ENCODE results near the gene ARRB1. TPM values are rescaled to one million over a fixed set of nuclear protein-coding genes. Genes with fewer than 3 reads are reported as not detected.

Gene ARRB1
- total and polyA plus RNA-seq, 9 of the 15 experiments (the other 6 are each of a cell fraction or from before 2014, with no cell fraction given), result 6.6 to 45.4 (median 28.5) TPM

DNA sequence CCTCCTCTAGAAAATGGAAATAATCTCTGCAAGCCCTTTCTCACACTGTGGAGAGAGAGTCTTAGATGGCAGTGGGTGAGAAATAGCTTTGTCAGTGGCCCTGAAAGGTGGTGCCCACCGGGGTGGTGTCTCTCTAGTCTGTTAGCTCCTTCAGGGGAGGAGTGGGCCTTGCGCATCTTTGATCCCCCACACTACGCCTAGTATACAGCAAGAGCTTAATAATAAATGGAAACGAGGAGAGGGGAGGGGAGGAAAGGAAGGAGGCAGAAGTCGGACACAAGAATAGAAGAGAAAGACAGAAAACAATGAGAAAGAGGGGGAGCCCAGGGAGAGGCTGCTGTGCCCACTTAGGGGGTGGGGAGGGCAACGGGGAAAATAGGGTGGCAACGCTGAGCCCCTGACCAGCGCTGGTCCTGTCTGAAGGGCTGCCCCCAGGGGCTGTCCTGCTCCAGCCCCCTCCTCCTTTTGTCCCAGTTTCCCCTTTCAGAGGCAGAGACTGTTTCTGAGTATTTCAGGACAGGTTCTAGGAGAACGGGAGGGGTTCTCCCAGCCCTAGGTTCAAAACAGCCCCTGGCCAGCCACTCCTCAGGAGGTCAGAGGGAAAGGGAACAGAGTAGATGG lies 1.2 kb downstream of the ARRB1 start (continued):
- peak in 1 of 2 experiments; percentile 4; a peak in 1 of 4 replicates for TF ChIP-seq ETV6 (IDR thresholded peaks at IDR 0.05; ENCODE audit: borderline replicate concordance in 1 of 2, low read depth in 2 of 2, low read length in 1 of 2)
- TF ChIP-seq ETV6 (CRISPR knock-in tag; IDR thresholded peaks at IDR 0.05; ENCODE audit: borderline replicate concordance), result no peak

DNA sequence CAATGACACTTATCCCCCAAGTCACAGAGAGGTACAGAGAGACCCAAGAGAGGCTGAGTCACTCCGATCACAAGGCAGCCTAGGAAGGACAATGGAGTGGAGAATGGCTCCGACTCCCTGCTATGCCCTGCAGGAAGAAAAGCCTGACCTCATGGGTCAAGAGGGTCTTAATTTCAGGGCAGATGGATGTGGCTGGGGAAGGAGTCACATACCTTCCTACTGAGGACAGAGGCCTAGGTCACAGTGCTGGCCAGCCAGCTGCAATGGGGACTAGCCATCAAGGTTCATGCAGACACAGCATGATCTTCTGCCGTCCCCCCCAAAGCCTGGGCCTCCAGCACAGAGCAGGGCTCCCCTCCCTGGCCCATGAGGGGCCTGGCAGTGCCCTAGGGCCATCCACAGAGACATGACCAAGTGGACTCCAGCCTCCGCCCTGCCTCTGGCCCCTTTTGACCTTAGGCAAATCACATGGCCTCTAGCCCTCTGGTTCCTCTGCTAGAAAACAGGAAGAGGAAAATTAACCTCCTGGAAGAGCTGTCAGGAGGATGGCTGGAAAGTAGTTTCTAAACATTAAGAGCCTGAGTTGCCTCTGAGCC lies 1.8 kb downstream of the ARRB1 start:
- Histone ChIP-seq H3K4me1 (replicated peaks in 1 of 2; ENCODE audit: control insufficient read depth in 2 of 2, insufficient read depth in 2 of 2, low read length in 2 of 2) (peaks cover 46 to 66% of the 10 kb centered on the region in 2 experiments), H3K9ac (ENCODE audit: insufficient read depth in 1 of 2, low read depth in 2 of 2, low read length in 2 of 2) (peak overlapping the region; percentile 86 to 99), H3K9me3 (replicated peaks; ENCODE audit: control insufficient read depth, insufficient read depth, low read depth, low read length) (no peaks in the 10 kb centered on the region), H4K20me1 (replicated peaks; ENCODE audit: control insufficient read depth, insufficient read depth, low read length) (peaks cover 1% of the 10 kb centered on the region; the same call in 1 of the 2 replicates), H3K79me2 (ENCODE audit: control insufficient read depth, insufficient read depth, low read length) (peaks cover 62% of the 10 kb centered on the region), H3K36me3 (ENCODE audit: control insufficient read depth, insufficient read depth, low read length) (peaks cover 24% of the 10 kb centered on the region; the same call in 1 of the 3 replicates), H3K4me2 (ENCODE audit: insufficient read depth, low read length) (peak overlapping the region; percentile 100), H3K4me3 (no peak overlapping the region; the same call in 1 of the 2 replicates), H3K27ac (ENCODE audit: extremely low read depth, low read depth, low read length) (peak overlapping the region; percentile 81), H2AFZ (ENCODE audit: low read depth, low read length) (no peak overlapping the region), H3K27me3 (ENCODE audit: control insufficient read depth in 2 of 2, insufficient read depth in 2 of 2, low read length in 2 of 2) (no peaks in the 10 kb centered on the region), H3K9me1 (ENCODE audit: control insufficient read depth, insufficient read depth, low read length) (no peaks in the 10 kb centered on the region)
- in situ Hi-C loops (cut with MboI) (no loop called here), intact Hi-C loops (cut with micrococcal nuclease) (no loop called here)
- CTCF ChIA-PET (ENCODE audit: low intra/inter-chr PET ratio), result no interaction called here
- no TSS peak for BruUV-seq (replicated peaks)
- peak; percentile 16 for ATAC-seq
- WGBS (ENCODE audit: insufficient coverage, low coverage, missing lambda C conversion rate), result 52% methylated on average over 4 of the region's 4 CpGs
- DNase-seq (ENCODE audit: extremely low read depth in 1 of 4, low spot score in 3 of 4), result peak in 3 of 4 experiments; percentile 20 to 70 (median 44)
- FAIRE-seq, result peak; percentile 79
- POLR2A ChIA-PET, result interaction anchor here (0.5 to 1.3 kb wide), 10 partner anchors 9 to 886 kb away, joined by 3 to 5 read pairs (median 3); no protein-coding TSS in a partner anchor
- TF ChIP-seq KAT2B (IDR thresholded peaks at IDR 0.05; ENCODE audit: low read depth, low read length), result no peak
- TF ChIP-seq ZFP36 (IDR thresholded peaks at IDR 0.05; ENCODE audit: low read depth, low read length, partially characterized antibody), result no peak
- TF ChIP-seq, protein P1, sequence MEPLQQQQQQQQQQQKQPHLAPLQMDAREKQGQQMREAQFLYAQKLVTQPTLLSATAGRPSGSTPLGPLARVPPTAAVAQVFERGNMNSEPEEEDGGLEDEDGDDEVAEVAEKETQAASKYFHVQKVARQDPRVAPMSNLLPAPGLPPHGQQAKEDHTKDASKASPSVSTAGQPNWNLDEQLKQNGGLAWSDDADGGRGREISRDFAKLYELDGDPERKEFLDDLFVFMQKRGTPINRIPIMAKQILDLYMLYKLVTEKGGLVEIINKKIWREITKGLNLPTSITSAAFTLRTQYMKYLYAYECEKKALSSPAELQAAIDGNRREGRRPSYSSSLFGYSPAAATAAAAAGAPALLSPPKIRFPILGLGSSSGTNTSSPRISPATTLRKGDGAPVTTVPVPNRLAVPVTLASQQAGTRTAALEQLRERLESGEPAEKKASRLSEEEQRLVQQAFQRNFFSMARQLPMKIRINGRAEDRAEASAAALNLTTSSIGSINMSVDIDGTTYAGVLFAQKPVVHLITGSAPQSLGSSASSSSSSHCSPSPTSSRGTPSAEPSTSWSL (CRISPR knock-in tag; IDR thresholded peaks at IDR 0.05; ENCODE audit: borderline replicate concordance), result no peak
- no peak for TF ChIP-seq CC2D1A (IDR thresholded peaks at IDR 0.05)
- TF ChIP-seq CSDE1 (IDR thresholded peaks at IDR 0.05), result no peak
- TF ChIP-seq ILF3 (IDR thresholded peaks at IDR 0.05; ENCODE audit: borderline replicate concordance), result no peak
- TF ChIP-seq, protein P2, sequence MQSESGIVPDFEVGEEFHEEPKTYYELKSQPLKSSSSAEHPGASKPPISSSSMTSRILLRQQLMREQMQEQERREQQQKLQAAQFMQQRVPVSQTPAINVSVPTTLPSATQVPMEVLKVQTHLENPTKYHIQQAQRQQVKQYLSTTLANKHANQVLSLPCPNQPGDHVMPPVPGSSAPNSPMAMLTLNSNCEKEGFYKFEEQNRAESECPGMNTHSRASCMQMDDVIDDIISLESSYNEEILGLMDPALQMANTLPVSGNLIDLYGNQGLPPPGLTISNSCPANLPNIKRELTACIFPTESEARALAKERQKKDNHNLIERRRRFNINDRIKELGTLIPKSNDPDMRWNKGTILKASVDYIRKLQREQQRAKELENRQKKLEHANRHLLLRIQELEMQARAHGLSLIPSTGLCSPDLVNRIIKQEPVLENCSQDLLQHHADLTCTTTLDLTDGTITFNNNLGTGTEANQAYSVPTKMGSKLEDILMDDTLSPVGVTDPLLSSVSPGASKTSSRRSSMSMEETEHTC (IDR thresholded peaks at IDR 0.05), result 0 out of 2 replicates have a peak, but pooled peaks have one; percentile 47
- no peak for TF ChIP-seq SRSF7 (optimal IDR thresholded peaks at IDR 0.05; ENCODE audit: low read depth, low read length)
- TF ChIP-seq ZNF778 (CRISPR knock-in tag; IDR thresholded peaks at IDR 0.05), result no peak
- no peak for TF ChIP-seq NCOA6 (IDR thresholded peaks at IDR 0.05)
- TF ChIP-seq FOXA3 (CRISPR knock-in tag; conservative IDR thresholded peaks at IDR 0.05 in 1 of 2, IDR thresholded peaks at IDR 0.05 in 1 of 2), result no peak
- no peak for TF ChIP-seq C11orf30 (IDR thresholded peaks at IDR 0.05; ENCODE audit: low read depth)
- TF ChIP-seq CBFA2T3 (IDR thresholded peaks at IDR 0.05), result no peak
- TF ChIP-seq TFAM (CRISPR knock-in tag; conservative IDR thresholded peaks at IDR 0.05), result no peak
- TF ChIP-seq MCM2 (IDR thresholded peaks at IDR 0.05; ENCODE audit: low read depth), result no peak
- no peak for TF ChIP-seq KLF1 (tag; IDR thresholded peaks at IDR 0.05)
- TF ChIP-seq YBX1 (IDR thresholded peaks at IDR 0.05), result no peak
